HG02884 (cell line): ENCODE data around the gene TTC23L.

ENCODE experiments used
- ATAC-seq: cut with Tn5 transposase; IDR thresholded peaks from one replicate; pipeline ENCODE4 v1.9.1; 2021; ENCODE audit warnings: mild to moderate bottlenecking, moderate library complexity; ENCODE audit not compliant: unreplicated experiment

The TTC23L gene

DNA sequence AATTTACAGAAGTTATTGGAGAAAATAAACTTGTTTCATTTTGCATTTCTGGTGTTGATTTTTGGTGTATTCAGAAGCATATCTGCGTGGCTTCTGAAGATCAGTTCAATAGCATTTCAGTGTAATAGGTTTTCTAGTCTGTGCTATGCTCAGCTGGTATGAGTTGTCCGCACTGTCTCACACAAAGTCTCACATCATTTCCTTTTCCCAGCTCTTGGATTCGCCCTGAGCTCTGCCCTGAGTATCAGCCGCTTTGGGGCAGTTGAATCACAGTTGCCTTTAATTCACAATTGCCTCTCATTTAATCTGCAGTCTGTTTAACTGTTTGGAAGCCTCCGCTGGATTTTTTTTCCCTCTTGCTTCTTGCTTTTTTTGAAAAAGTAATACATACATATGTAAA lies 6.4 kb upstream of the TTC23L start:
- no peak for ATAC-seq

- no peak for ATAC-seq
These were observed 5.9 kb upstream of the TTC23L start for GRCh38 chr5:34833090-34833489.

- no peak for ATAC-seq
These were observed 4.8 kb upstream of the TTC23L start for GRCh38 chr5:34833976-34834793.

GRCh38 chr5:34834794-34835089 lies 4.2 kb upstream of the TTC23L start:
- ATAC-seq = no peak

- no peak for ATAC-seq
These were observed 3.3 kb upstream of the TTC23L start for GRCh38 chr5:34835664-34836063.

DNA sequence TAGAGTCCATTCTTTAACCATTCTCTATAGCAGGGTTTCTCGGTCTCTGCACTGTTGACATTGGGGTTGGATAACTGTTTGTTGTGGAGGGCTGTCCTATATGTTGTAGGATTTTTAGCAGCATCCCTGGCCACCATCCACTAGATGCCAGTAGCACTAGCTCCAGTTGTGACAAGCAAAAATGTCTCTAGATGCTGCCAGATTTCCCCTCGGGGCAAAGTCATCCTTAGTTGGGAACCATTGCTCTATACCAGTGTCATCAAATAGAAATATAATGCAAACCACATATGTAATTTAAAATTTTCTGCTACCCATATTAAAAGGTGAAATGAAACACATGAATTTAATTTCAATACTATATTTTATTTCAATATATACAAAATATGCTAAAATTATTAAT lies 2.9 kb downstream of the TTC23L start:
- no peak for ATAC-seq

GRCh38 chr5:34842554-34842953 lies 3.6 kb downstream of the TTC23L start:
- no peak for ATAC-seq

DNA sequence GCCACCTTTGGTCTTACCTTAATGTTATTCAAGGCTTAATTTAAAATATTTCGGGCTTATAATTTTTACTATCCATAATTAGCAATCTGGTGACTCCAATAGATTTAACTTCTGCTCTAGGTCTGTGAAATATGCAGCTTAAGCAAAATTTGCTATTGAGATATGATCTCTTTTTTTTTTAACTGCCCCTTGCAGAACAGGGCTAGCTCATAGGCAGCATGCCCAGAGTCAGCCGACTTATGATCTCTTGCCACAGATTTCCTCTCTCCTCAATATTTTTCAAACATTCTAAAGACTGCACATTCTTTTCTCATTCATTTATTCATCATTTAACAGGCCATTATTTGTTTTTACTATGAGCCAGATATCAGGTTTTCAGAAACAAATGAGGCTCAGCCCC lies 4.5 kb downstream of the TTC23L start:
- ATAC-seq = no peak

GRCh38 chr5:34844106-34844505 lies 5.1 kb downstream of the TTC23L start:
- no peak for ATAC-seq

- ATAC-seq = no peak
These were observed 6.0 kb downstream of the TTC23L start for GRCh38 chr5:34844999-34845398.

DNA sequence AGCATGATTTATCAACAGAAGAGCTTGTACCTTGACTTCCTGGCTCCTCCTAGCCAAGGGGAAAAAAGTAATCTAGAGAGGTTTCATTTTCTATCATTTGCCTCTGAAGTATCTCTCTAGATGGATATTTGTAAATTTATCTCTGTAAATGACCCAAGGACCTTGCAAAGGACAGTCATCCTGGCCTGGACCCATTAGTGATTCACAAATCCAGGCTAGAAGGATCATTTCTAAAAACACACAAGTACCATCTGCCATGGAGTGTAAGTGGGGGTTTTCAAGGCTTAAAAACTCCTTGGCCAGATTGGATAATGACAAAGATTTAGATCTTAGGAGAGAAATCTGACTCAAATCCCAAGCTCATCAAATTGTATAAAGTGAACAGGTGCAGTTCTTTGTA lies 8.1 kb downstream of the TTC23L start:
- no peak for ATAC-seq

- ATAC-seq = no peak
These were observed 8.6 kb downstream of the TTC23L start for GRCh38 chr5:34847552-34847951.

DNA sequence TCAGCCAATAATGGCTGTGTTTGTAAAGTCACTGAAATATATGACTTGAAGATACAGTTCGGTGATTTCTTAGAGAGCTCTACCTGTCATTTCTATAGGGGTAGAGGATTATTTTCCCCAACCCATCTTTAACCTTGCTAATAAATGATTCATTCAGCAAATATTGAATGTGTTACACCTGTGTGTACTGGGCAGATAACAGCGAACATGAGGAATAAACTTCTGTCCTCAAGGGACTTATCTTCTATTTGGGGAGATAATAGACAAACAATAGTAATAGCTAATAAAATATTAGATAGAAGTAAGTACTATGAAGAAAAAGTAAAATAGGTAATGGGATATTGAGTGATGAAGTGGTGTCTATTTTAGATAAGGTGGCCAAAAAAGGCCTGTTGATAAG lies 9.3 kb downstream of the TTC23L start:
- no peak for ATAC-seq

DNA sequence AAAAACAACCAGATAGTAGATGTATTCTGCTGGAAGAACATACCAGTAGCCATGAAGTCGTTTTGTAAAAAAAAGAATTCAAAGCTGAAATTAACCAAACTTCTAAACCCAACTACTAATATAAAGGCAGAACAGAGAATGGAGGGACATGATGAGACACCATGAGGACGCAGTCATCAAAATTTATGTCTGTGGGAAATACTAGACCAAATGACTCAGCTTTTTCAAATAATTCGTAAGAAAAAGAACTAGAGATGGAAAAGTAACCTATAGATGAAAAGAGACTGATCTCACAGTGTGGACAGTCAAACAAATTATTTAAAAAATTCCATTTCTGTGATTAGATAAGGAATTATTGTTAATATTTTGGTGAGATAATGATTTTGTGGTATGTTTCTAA lies 10.3 kb downstream of the TTC23L start:
- ATAC-seq = no peak

- peak; percentile 99 for ATAC-seq
These were observed 15.7 kb downstream of the TTC23L start for GRCh38 chr5:34854459-34855174.

- no peak for ATAC-seq
These were observed 18.2 kb downstream of the TTC23L start for GRCh38 chr5:34857161-34857560.

- ATAC-seq = no peak
These were observed 18.9 kb downstream of the TTC23L start for GRCh38 chr5:34857894-34858293.

DNA sequence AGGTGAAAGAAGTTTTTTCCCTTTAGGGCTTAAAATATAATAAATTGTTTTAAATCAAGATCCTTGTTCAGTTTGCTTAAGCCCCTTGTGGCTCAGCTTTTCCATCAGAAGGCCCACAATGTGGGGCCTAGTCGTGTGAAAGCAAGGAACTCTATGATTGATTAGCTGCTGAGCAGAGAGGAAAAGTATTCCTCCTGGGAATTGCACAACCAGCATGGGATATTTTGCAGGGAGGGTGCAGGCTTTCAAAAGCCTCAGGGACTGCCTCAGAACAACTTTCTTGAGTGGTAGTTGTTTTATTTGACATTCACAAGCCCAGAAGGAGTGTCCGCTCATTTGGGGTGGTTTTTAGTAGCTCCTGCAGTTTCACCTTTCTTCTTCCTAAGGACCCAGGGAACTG lies 19.8 kb downstream of the TTC23L start:
- no peak for ATAC-seq

DNA sequence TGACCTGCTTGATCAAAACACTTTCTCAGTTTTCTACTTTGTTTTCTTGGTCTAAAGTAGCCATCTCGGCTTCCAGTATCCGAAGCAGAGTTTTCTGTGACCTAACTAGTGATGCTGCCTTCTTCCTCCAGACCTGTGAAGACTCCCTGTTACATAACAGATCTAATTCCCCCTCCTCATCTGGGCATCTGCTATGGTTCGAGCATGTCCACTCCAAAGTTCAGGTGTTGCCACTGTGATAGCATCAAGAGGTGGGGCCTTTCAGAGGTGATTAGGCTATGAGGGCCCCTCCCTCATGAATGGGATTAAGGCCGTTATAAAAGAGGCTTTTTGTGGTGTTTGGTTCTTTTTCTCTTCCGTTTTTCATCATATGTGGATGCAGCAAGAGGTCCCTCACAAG lies 20.3 kb downstream of the TTC23L start:
- ATAC-seq = no peak

- ATAC-seq = no peak
These were observed 25.0 kb downstream of the TTC23L start for GRCh38 chr5:34863946-34864345.

DNA sequence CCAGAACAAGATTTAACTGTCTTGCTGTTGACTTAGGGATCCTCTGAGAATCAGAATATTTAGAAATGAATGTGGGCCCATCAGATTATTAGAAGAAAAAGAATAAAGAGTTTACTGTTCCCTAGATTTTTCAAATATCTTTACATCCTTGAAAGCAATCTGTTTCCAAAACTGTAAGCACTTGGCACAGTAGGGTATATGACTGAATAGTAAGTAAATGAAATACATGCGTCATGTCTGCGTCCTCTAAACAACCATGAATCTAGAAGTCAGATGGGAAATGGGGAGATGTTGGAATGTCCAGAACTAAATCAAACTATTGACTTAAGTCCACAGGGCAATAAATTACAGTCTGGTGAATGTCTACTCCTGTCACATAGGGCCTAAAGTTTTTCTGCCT lies 26.1 kb downstream of the TTC23L start:
- ATAC-seq = no peak

DNA sequence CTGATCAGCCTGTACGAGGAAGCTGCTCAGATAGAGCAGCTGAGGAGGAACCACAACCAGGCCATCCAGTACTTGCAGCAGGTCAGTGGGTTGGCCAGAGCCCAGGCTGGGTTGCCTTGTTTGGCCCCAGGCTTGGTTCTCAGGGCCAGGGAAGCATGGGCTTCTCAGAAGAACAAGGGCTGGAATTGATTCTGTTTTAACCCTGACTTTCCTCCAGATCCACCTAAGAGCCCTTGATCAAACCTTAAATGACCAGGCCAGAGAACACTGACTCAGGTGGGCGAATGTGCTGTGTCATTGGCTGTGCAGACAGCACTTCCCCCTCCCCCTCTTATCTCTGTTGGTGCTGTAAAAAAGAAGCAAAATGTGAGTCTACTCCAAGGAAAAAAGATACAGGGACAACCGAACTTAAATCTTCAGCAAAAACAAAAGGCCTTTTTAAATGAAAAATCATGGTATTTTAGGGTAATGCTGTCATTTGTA lies 28.1 kb downstream of the TTC23L start:
- ATAC-seq = no peak

- no peak for ATAC-seq
These were observed 28.7 kb downstream of the TTC23L start for GRCh38 chr5:34867660-34868059.
